GM23248 (cell line): ENCODE results near the gene FLRT1. TPM values are rescaled to one million over a fixed set of nuclear protein-coding genes. Genes with fewer than 3 reads are reported as not detected.
"Not testable (repeated sequence)": the region's sequence is repeated elsewhere in the genome, so short reads cannot be mapped to it uniquely, and the experiment has no call there.

ENCODE experiments used
- DNase-seq: peaks from one replicate; pipeline ENCODE4 v3.0.0-alpha.2; 2015
- H2AFZ ChIP-seq: fragments of 200-600 bp; sonication (generic); 2 replicates; pipeline ENCODE4 v1.6.1; 2016; ENCODE audit warnings: antibody characterized with exemption
- H3F3A ChIP-seq: fragments of 200-600 bp; sonication (generic); 2 replicates; pipeline ENCODE4 v1.6.1; 2016; ENCODE audit warnings: mild to moderate bottlenecking, antibody characterized with exemption, mixed run types; ENCODE audit not compliant: insufficient read depth
- H3K27ac ChIP-seq: fragments of 200-600 bp; sonication (generic); 2 replicates; pipeline ENCODE4 v1.5.1; 2016; ENCODE audit warnings: mild to moderate bottlenecking
- H3K27me3 ChIP-seq: fragments of 200-600 bp; sonication (generic); replicated peaks from 2 replicates; pipeline ENCODE4 v1.6.1; 2016; ENCODE audit warnings: mild to moderate bottlenecking; ENCODE audit not compliant: insufficient read depth
- H3K36me3 ChIP-seq: fragments of 200-600 bp; sonication (generic); 2 replicates; pipeline ENCODE4 v1.6.1; 2016; ENCODE audit warnings: low read depth, mild to moderate bottlenecking
- H3K4me1 ChIP-seq: fragments of 200-600 bp; sonication (generic); 2 replicates; pipeline ENCODE4 v1.6.1; 2016; ENCODE audit warnings: mild to moderate bottlenecking; ENCODE audit not compliant: insufficient read depth
- H3K4me2 ChIP-seq: fragments of 200-600 bp; sonication (generic); one replicate; pipeline ENCODE4 v1.6.1; 2016; ENCODE audit warnings: mild to moderate bottlenecking; ENCODE audit not compliant: unreplicated experiment
- H3K4me3 ChIP-seq: fragments of 200-600 bp; sonication (generic); 2 replicates; pipeline ENCODE4 v1.5.1; 2016; ENCODE audit warnings: mild to moderate bottlenecking
- H3K79me2 ChIP-seq: fragments of 200-600 bp; sonication (generic); 2 replicates; pipeline ENCODE4 v1.6.1; 2016; ENCODE audit warnings: mild to moderate bottlenecking; ENCODE audit not compliant: insufficient read depth
- H3K9ac ChIP-seq: fragments of 200-600 bp; sonication (generic); 2 replicates; pipeline ENCODE4 v1.6.1; 2016; ENCODE audit warnings: mild to moderate bottlenecking
- H3K9me2 ChIP-seq: fragments of 200-600 bp; sonication (generic); 2 replicates; pipeline ENCODE4 v1.6.1; 2016; ENCODE audit warnings: mixed run types, mild to moderate bottlenecking, moderate library complexity; ENCODE audit not compliant: insufficient read depth
- H3K9me3 ChIP-seq: fragments of 200-600 bp; sonication (generic); one replicate; pipeline ENCODE4 v1.6.1; 2017; ENCODE audit warnings: low read depth
- H4K20me1 ChIP-seq: fragments of 200-600 bp; sonication (generic); 2 replicates; pipeline ENCODE4 v1.6.0; 2016; ENCODE audit not compliant: insufficient read depth
- EZH2 ChIP-seq: fragments of 200-600 bp; sonication (generic); IDR thresholded peaks from 2 replicates; pipeline ENCODE4 v1.6.1; 2018; ENCODE audit warnings: antibody characterized with exemption, mild to moderate bottlenecking; ENCODE audit not compliant: insufficient read depth, poor library complexity, severe bottlenecking
- EZH2phosphoT487 ChIP-seq: fragments of 200-600 bp; sonication (generic); IDR thresholded peaks from 2 replicates; pipeline ENCODE4 v1.6.1; 2018; ENCODE audit warnings: antibody characterized with exemption, moderate library complexity, mild to moderate bottlenecking, low read depth; ENCODE audit not compliant: insufficient read depth
- WGBS, 2 experiments: methylation state at CpG; one replicate each; pipeline ENCODE4 v1.1.6; 2015 to 2017; ENCODE audit warnings: low lambda C conversion rate in 2 of 2, low coverage in 1 of 2; ENCODE audit errors: missing lambda C conversion rate in 2 of 2; 5-methylcytosine and 5-hydroxymethylcytosine counted together
- in situ Hi-C: fragments of 300-500 bp; cut with MboI; formaldehyde crosslinking; loops from 2 replicates; pipeline ENCODE4 v1.15.0; 2020
- polyA plus RNA-seq: library from polyadenylated mRNA; unstranded; fragments of >200 nt; fragmentation: Nextera tagmentation; extraction: Ambion mirVana; gene quantifications from 2 replicates; pipeline ENCODE4 v1.2.1, GENCODE V29; 2016
- total RNA-seq: library from RNA; depleted of rRNA; stranded (reverse); fragments of >200 nt; shearing (Covaris generic); gene quantifications from 2 replicates; pipeline ENCODE4 v1.2.3, GENCODE V29; 2014

The FLRT1 gene
- total and polyA plus RNA-seq, 2 experiments from 2014 or later: 0.09 to 0.22 TPM

DNA sequence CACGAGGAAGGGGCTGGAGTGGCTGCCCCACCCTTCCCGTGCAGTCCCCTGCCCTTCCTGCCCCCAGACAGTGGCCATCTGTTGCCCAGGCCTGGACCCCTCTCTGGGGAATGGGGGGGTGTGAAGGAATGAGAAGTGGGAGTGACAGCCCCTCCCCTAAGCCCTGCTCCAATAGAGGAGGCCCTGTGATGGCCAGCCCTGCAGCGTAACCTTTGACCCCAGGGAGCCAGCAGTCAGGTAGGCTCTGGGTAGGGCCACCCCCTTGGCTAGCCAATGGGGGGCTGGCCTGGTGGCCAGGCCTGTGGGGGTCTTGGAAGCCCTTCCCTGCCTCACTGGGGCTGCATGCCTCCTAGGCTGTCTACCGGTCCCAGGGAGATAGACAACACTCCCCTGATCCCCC lies 6.6 kb downstream of the FLRT1 start:
- no peak overlapping the region for H3K4me3 ChIP-seq
- no peak overlapping the region for H3K27ac ChIP-seq
- 83 to 96% methylated on average over 4 of the region's 4 CpGs for WGBS, 2 experiments
- no peaks in the 10 kb centered on the region for H3K9me2 ChIP-seq
- no peaks in the 10 kb centered on the region for H4K20me1 ChIP-seq
- no peaks in the 10 kb centered on the region for H3K36me3 ChIP-seq
- no peaks in the 10 kb centered on the region for H3K4me1 ChIP-seq
- no peak overlapping the region for H3K4me2 ChIP-seq
- no peak overlapping the region for H2AFZ ChIP-seq
- no peaks in the 10 kb centered on the region for H3K79me2 ChIP-seq
- in situ Hi-C loops: no loop called here
- no peak for DNase-seq
- no peak overlapping the region for H3K9ac ChIP-seq
- H3F3A ChIP-seq: no peaks in the 10 kb centered on the region
- TF ChIP-seq EZH2: no peak
- TF ChIP-seq EZH2phosphoT487: no peak
- H3K27me3 ChIP-seq: no peaks in the 10 kb centered on the region
- H3K9me3 ChIP-seq: no peaks in the 10 kb centered on the region

DNA sequence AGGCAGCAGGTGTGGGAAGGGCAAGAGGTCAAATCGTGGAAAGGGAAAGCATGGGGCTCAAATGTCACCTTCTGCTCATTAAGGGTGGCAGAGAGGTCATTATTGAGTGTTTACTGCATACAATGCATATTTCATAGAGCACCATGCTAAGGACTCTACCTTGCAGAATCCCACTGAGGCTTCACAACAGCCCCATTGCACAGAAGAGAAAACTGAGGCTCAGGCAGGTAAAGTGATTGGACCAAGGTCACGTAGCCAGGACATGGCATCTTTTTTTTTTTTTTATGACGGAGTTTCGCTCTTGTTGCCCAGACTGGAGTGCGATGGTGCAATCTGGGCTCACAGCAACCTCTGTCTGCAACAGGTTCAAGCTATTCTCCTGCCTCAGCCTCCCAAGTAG lies 7.8 kb downstream of the FLRT1 start:
- H3K9me2 ChIP-seq: no peaks in the 10 kb centered on the region

DNA sequence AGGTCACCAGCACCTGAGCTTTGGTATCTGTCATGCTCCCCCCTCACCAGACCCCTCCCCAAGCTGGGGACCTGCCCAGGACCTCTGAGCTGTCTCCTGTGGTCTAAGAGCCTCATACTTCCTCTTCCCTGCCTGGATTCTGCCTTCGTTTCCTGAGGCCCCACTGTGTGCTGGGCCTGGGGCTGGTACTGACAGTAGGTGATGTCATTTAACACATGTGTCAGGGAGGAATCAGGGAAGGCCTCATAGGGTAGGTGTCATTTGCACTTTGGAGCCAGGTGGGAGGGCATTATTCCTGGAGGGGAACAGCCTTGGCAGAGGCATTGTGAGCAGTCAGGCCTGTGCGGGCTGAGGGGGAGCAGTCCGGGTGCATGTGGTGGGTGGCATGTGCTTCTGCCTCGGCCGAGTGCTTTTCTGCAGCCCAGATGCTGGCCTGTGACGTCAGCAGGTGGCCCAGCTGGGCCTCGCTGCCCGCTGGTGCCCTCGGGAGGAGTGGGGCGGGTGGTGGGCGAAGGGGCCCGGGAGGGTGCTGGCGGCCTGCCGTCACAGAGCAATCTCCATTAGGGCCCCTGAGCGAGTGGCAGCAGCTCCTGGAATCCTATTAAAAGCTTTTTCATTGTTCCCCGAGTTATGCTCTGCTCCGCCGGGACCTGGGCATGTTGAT lies 9.1 kb downstream of the FLRT1 start:
- Histone ChIP-seq H3K27me3 (no peaks in the 10 kb centered on the region), H3F3A (no peaks in the 10 kb centered on the region), H3K4me1 (no peaks in the 10 kb centered on the region), H3K79me2 (no peaks in the 10 kb centered on the region), H3K27ac (no peak overlapping the region), H3K4me3 (no peak overlapping the region), H2AFZ (no peak overlapping the region), H3K4me2 (no peak overlapping the region), H3K9me2 (no peaks in the 10 kb centered on the region), H3K9me3 (no peaks in the 10 kb centered on the region), H3K9ac (no peak overlapping the region), H4K20me1 (no peaks in the 10 kb centered on the region), H3K36me3 (no peaks in the 10 kb centered on the region)
- TF ChIP-seq EZH2 (no peak), EZH2phosphoT487 (no peak)
- DNase-seq: no peak
- in situ Hi-C loops: no loop called here
- WGBS, 2 experiments: 77 to 84% methylated on average over 5 to 18 of the region's 18 CpGs

More for the DNA sequence above, 7.8 kb downstream of the FLRT1 start:
- H2AFZ ChIP-seq: no peak overlapping the region
- no peaks in the 10 kb centered on the region for H3K4me1 ChIP-seq
- no peak overlapping the region for H3K27ac ChIP-seq
- H4K20me1 ChIP-seq: no peaks in the 10 kb centered on the region
- no peaks in the 10 kb centered on the region for H3F3A ChIP-seq
- no peak overlapping the region for H3K9ac ChIP-seq
- WGBS, 2 experiments: 92 to 94% methylated on average over 5 of the region's 5 CpGs
- TF ChIP-seq EZH2: no peak
- no peak for TF ChIP-seq EZH2phosphoT487
- H3K4me3 ChIP-seq: no peak overlapping the region
- in situ Hi-C loops: no loop called here
- H3K27me3 ChIP-seq: no peaks in the 10 kb centered on the region
- H3K36me3 ChIP-seq: no peaks in the 10 kb centered on the region
- no peak for DNase-seq
- no peak overlapping the region for H3K4me2 ChIP-seq
- no peaks in the 10 kb centered on the region for H3K79me2 ChIP-seq
- no peaks in the 10 kb centered on the region for H3K9me3 ChIP-seq

DNA sequence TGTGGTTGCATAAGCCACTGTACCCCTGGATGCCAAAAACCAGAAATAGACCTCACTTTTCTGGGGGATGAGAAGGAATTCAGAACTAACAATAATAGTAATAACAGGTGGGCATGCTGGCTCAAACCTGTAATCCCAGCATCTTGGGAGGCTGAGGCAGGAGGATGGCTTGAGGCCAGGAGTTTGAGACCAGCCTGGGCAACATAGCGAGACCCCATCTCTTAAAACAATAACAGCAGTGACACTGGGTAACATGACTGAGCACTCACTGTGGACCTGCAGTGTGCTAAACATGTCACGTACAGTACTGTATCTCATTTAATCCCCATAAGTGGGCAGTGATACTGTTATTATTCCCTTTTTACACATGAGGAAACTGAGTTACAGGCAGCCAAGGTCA lies 10.0 kb downstream of the FLRT1 start:
- DNase-seq: no peak
- TF ChIP-seq EZH2: no peak
- TF ChIP-seq EZH2phosphoT487: no peak
- Histone ChIP-seq H3K4me1 (no peaks in the 10 kb centered on the region), H2AFZ (no peak overlapping the region), H3K9me2 (no peaks in the 10 kb centered on the region), H4K20me1 (no peaks in the 10 kb centered on the region), H3K9ac (no peak overlapping the region), H3K36me3 (no peaks in the 10 kb centered on the region), H3K27me3 (no peaks in the 10 kb centered on the region), H3K4me2 (no peak overlapping the region), H3K4me3 (no peak overlapping the region), H3K9me3 (no peaks in the 10 kb centered on the region), H3K27ac (no peak overlapping the region), H3K79me2 (no peaks in the 10 kb centered on the region), H3F3A (no peaks in the 10 kb centered on the region)
- in situ Hi-C loops: no loop called here
- 85 to 91% methylated on average over 2 of the region's 2 CpGs for WGBS, 2 experiments

DNA sequence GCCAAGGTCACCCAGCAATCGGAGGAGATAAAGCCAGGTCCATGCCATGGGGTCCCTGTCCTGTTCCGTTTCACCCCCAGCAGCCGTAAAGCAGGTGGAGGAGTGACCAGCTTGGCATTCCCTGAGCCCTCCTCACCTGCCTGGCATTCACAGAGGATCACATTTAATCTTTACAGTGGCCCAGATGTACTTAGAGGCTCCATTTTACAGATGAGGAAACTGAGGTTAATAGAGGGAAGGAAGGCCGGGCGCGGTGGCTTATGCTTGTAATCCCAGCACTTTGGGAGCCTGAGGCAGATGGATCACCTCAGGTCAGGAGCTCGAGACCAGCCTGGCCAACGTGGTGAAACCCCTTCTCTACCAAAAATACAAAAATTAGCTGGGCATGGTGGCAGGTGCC lies 11.6 kb downstream of the FLRT1 start:
- H3K27ac ChIP-seq, H3K4me1 ChIP-seq, H3F3A ChIP-seq, H4K20me1 ChIP-seq, H3K9me3 ChIP-seq, H3K4me2 ChIP-seq, H3K9ac ChIP-seq, H3K36me3 ChIP-seq, in situ Hi-C loops, H3K4me3 ChIP-seq, H3K27me3 ChIP-seq, DNase-seq, H2AFZ ChIP-seq, H3K79me2 ChIP-seq, H3K9me2 ChIP-seq: not testable (repeated sequence)
- 96 to 98% methylated on average over 8 of the region's 8 CpGs for WGBS, 2 experiments
